ENCODE measurements around the gene MMAB. TPM values are rescaled to one million over a fixed set of nuclear protein-coding genes. Genes with fewer than 3 reads are reported as not detected.
A peak's percentile ranks its signal among the peaks of the same experiment; 100 is the strongest.

The MMAB gene
- total RNA-seq, 1 donor = 34.4 TPM

DNA sequence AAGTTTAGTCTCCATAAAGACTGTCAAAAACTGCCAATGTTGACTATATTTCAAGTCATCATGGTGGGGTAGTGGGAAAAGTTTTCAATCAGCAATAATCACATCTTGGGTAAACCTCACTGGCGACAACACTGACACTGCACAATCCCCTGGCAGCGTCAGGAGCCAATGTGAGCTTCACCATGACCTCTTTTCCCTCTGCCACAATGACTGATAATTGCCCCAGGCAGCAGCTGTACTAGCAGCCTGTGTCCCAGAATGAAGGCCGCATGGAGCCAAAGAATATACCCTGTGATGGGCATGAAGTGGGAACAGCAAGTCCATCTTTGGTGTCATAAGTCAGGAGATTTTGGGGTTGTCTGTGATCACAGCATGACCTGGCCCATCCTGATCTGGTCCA, 5.3 kb downstream of the MMAB start:
- H2AFZ ChIP-seq (ENCODE audit: low read length) = no peak overlapping the region
- H3K27me3 ChIP-seq (ENCODE audit: insufficient read depth, low read length) = no peaks in the 10 kb centered on the region
- no peaks in the 10 kb centered on the region for H4K20me1 ChIP-seq (ENCODE audit: insufficient read depth, low read length)
- H3K9me3 ChIP-seq (ENCODE audit: low read depth, low read length) = no peaks in the 10 kb centered on the region
- peak; percentile 35 for DNase-seq (ENCODE audit: insufficient read length, low spot score, missing footprints)
- TF ChIP-seq, protein P1, sequence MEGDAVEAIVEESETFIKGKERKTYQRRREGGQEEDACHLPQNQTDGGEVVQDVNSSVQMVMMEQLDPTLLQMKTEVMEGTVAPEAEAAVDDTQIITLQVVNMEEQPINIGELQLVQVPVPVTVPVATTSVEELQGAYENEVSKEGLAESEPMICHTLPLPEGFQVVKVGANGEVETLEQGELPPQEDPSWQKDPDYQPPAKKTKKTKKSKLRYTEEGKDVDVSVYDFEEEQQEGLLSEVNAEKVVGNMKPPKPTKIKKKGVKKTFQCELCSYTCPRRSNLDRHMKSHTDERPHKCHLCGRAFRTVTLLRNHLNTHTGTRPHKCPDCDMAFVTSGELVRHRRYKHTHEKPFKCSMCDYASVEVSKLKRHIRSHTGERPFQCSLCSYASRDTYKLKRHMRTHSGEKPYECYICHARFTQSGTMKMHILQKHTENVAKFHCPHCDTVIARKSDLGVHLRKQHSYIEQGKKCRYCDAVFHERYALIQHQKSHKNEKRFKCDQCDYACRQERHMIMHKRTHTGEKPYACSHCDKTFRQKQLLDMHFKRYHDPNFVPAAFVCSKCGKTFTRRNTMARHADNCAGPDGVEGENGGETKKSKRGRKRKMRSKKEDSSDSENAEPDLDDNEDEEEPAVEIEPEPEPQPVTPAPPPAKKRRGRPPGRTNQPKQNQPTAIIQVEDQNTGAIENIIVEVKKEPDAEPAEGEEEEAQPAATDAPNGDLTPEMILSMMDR (IDR thresholded peaks at IDR 0.05; ENCODE audit: extremely low read depth, low read depth, low read length) = no peak
- H3K4me3 ChIP-seq (ENCODE audit: insufficient read depth, low read length) = no peak overlapping the region
- H3K4me2 ChIP-seq (ENCODE audit: insufficient read depth, low read length) = no peak overlapping the region
- peaks cover 10% of the 10 kb centered on the region for H3K4me1 ChIP-seq (ENCODE audit: insufficient read depth, low read length)
- H3K36me3 ChIP-seq (ENCODE audit: insufficient read depth, low read length) = peaks cover 9% of the 10 kb centered on the region
- no peak overlapping the region for H3K27ac ChIP-seq (ENCODE audit: low read depth, low read length)
- H3K79me2 ChIP-seq (ENCODE audit: insufficient read depth, low read length) = peaks cover 2% of the 10 kb centered on the region

DNA sequence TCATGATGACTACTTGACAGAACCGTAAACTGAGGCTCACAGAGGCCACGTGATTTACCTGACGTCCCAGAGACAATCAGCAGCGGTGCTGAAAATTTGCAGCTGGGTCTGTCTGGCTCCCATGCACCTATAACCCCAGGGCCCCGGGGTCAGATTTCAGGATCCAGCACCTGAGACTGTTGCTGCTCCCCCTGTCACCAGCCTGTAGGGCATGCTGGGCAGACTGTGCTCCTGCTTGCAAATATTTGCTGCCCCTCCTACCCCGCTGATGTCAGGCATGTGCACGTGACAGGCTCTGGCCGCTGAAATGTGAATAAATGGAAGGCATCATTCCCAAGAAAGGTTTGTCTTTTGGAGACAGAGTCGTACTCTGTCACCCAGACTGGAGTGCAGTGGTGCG, 6.0 kb downstream of the MMAB start:
- no peaks in the 10 kb centered on the region for H3K79me2 ChIP-seq (ENCODE audit: insufficient read depth, low read length)
- H4K20me1 ChIP-seq (ENCODE audit: insufficient read depth, low read length) = no peaks in the 10 kb centered on the region
- H3K36me3 ChIP-seq (ENCODE audit: insufficient read depth, low read length) = peaks cover 10% of the 10 kb centered on the region
- H3K9me3 ChIP-seq (ENCODE audit: low read depth, low read length) = no peaks in the 10 kb centered on the region
- H3K4me1 ChIP-seq (ENCODE audit: insufficient read depth, low read length) = peaks cover 10% of the 10 kb centered on the region
- DNase-seq (ENCODE audit: insufficient read length, low spot score, missing footprints) = peak; percentile 10
- H3K27me3 ChIP-seq (ENCODE audit: insufficient read depth, low read length) = no peaks in the 10 kb centered on the region
- H2AFZ ChIP-seq (ENCODE audit: low read length) = no peak overlapping the region
- H3K4me3 ChIP-seq (ENCODE audit: insufficient read depth, low read length) = no peak overlapping the region
- TF ChIP-seq, protein P1 (IDR thresholded peaks at IDR 0.05; ENCODE audit: extremely low read depth, low read depth, low read length) = no peak
- H3K27ac ChIP-seq (ENCODE audit: low read depth, low read length) = no peak overlapping the region
- no peak overlapping the region for H3K4me2 ChIP-seq (ENCODE audit: insufficient read depth, low read length)

DNA sequence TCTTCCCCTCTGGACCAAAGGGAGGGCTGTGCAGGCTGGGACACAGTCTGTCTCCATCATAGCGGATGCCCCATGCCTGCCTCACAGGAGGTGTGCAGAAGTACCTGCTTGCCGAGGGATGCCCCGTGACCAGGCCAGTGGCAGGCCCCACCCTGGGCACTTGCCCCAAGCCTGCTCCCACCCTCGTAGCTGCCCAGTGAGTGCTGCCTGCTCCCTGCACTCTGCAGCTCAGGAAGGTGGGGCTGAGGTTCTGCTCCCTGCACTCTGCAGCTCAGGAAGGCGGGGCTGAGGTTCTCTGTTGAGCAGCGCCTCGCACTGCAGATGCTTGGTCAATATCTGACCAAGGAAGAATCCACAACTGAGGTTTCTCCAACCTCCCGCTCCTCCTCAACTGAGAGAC, 6.9 kb downstream of the MMAB start:
- no peaks in the 10 kb centered on the region for H4K20me1 ChIP-seq (ENCODE audit: insufficient read depth, low read length)
- H3K79me2 ChIP-seq (ENCODE audit: insufficient read depth, low read length) = no peaks in the 10 kb centered on the region
- no peak overlapping the region for H2AFZ ChIP-seq (ENCODE audit: low read length)
- no peak for DNase-seq (ENCODE audit: insufficient read length, low spot score, missing footprints)
- no peaks in the 10 kb centered on the region for H3K9me3 ChIP-seq (ENCODE audit: low read depth, low read length)
- peaks cover 10% of the 10 kb centered on the region for H3K4me1 ChIP-seq (ENCODE audit: insufficient read depth, low read length)
- H3K27ac ChIP-seq (ENCODE audit: low read depth, low read length) = no peak overlapping the region
- TF ChIP-seq, protein P1 (IDR thresholded peaks at IDR 0.05; ENCODE audit: extremely low read depth, low read depth, low read length) = no peak
- H3K4me2 ChIP-seq (ENCODE audit: insufficient read depth, low read length) = no peak overlapping the region
- H3K27me3 ChIP-seq (ENCODE audit: insufficient read depth, low read length) = no peaks in the 10 kb centered on the region
- H3K36me3 ChIP-seq (ENCODE audit: insufficient read depth, low read length) = peaks cover 12% of the 10 kb centered on the region
- no peak overlapping the region for H3K4me3 ChIP-seq (ENCODE audit: insufficient read depth, low read length)

DNA sequence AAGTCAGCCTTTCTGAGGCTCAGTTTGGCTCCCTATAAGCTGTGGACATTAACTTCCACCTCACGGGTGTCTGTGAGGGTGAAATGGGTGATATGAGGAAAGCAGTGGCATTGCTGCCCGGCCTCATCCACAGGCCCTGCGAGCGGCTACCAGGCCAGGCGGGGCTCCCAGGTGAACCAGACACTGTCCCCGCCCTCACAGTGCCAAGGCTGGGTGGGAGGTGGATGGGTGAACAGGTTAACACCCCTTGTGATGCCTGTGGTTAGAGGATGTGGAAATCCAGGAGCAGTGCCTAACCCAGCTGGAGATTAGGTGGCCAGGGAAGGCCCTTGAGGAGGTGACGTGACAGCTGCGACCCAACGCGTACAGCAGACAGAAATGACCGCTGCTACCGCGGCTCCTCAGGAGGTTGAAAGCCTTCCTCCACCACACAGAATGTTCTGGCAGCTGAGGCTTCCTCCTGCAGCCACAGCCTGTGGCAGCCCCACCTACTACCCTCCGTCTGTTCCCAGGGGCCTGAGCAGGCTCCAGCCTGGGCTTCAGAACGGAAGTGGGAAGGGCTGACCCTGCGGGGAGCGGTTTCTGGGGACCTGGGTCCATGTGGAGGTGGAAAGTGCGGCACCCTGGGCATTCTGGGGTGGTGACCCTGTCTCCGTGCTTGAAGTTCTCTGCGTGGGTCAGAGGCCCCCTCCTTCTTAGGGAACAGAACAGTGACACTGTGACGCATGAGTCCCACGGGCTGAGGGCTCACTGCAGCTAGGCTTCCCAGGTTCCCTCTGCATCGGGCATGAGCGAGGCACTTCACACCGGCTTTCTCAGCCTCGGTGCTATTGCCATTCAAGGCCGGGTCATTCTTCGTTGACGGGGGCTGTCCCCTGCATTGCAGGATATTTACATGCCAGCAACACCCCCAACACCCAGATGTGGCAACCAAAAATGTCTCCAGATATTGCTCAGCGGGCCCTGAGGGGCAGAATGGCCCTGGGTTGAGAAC, 9.7 kb downstream of the MMAB start:
- peaks cover 8% of the 10 kb centered on the region for H3K36me3 ChIP-seq (ENCODE audit: insufficient read depth, low read length)
- peak overlapping the region; percentile 35 for H3K4me3 ChIP-seq (ENCODE audit: insufficient read depth, low read length)
- H3K9me3 ChIP-seq (ENCODE audit: low read depth, low read length) = no peaks in the 10 kb centered on the region
- peak overlapping the region; percentile 58 for H3K27ac ChIP-seq (ENCODE audit: low read depth, low read length)
- H3K79me2 ChIP-seq (ENCODE audit: insufficient read depth, low read length) = no peaks in the 10 kb centered on the region
- TF ChIP-seq, protein P1 (IDR thresholded peaks at IDR 0.05; ENCODE audit: extremely low read depth, low read depth, low read length) = no peak
- H4K20me1 ChIP-seq (ENCODE audit: insufficient read depth, low read length) = no peaks in the 10 kb centered on the region
- H2AFZ ChIP-seq (ENCODE audit: low read length) = peak overlapping the region; percentile 76
- H3K4me2 ChIP-seq (ENCODE audit: insufficient read depth, low read length) = peak overlapping the region; percentile 48
- peak; percentile 85 for DNase-seq (ENCODE audit: insufficient read length, low spot score, missing footprints)
- H3K4me1 ChIP-seq (ENCODE audit: insufficient read depth, low read length) = peaks cover 10% of the 10 kb centered on the region
- no peaks in the 10 kb centered on the region for H3K27me3 ChIP-seq (ENCODE audit: insufficient read depth, low read length)
